Suppressor macrophage treated with lipopolysaccharide for 4 hours (primary cell): Measurements from ENCODE around the gene PARL.
"Not testable (repeated sequence)": the region's sequence is repeated elsewhere in the genome, so short reads cannot be mapped to it uniquely, and the experiment has no call there.

ENCODE experiments used
- DNase-seq: peaks from one replicate; pipeline ENCODE4 v3.0.0-alpha.2; 2020

Gene PARL

DNA sequence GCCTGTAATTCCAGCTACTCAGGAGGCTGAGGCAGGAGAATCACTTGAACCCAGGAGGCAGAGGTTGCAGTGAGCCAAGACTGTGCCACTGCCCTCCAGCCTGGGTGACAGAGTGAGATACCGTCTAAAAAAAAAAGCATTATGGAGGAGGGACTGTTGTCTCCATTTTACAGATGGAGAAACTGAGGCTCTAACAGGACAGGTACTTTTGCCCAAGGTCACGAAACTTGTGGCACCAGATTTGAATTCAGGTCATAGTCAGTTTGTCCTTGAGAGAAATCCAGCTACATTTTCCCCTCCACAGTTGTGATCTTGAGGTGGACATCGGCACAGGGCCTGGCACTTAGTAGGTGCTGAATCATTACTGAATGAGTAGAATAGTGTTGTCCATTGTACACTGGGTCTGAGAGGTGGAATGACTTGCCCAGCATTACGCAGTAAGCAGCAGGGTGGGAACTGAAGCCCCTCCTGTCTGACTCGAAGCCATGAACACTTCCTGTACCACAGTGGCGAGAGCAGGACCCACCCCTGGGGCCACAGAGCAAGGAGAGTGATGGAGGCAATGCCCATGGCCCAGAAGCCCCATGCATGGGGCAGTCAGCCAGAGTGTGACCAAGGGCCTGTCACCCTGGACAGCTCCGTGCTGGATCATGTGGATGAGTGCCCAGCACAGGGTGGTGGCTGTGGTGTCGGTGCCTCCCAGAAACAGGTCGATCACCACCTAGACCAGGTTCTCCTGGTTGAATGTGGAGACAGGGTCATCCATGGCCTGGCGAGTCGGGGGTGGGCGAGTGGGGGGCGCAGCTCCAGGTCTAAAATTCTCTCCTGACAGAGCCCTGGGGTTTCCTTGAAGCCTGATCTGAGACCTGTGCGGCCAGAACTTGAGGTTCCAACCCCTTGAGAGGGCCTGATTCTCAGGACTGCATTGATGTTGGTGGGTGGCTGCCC lies 20.4 kb upstream of the PARL start:
- no peak for DNase-seq

DNA sequence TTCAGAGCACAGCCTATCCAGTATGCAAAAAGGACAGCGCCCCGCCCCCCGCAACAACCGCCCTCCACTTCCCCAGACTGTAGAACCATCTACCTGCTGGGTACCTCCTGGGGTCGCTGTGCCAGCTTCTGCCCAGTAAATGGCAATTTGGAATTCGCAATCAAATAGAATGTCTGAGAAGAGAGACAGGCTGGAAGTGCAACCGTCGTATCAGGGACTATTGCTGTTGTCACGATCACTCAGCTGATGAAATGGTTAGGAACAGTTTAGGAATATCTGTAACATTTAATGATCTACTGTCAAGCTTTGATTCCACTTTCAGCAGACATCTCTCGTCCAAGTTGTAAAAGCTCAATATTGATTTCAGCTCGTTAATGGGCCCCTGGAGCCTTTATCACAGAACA lies 13.3 kb upstream of the PARL start:
- no peak for DNase-seq

DNA sequence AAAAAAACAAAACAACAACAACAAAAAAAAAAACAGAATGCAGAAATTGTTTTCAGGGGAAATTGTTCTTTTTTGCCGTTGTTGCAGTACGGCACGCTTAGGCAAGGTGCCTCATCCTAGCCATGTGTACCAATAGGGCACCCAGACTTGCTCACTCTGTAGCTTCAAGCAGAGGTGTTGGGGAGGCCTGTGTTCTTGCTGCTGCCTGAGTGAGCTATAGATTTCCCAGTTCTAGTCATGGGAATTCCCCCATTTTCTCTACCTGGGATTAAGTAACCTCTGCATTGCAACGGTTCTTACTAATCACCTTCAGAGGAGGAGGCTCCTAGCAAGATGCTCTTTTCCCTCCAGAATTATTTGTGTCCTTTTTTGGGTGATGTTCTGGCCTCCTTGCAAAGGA lies 12.9 kb upstream of the PARL start:
- DNase-seq = no peak

DNA sequence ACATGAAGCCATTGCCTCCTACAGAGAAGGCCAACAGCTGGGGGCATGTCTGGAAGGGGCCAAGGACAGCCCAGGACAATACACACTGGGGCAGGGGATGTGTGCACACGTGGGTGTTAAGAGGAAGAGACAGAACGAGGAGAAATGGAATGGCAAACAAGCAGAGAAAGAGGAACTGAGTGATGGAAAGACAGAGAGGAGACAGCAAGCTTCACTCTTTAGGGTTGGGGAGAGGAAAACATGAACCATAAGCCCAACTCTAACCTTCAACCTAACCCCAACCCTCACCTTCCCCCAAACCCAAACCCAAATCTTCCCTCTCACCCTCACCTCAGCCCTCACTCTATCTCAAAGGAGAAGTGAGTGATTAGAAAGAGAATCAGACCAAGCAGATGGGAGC lies 11.9 kb upstream of the PARL start:
- no peak for DNase-seq

DNA sequence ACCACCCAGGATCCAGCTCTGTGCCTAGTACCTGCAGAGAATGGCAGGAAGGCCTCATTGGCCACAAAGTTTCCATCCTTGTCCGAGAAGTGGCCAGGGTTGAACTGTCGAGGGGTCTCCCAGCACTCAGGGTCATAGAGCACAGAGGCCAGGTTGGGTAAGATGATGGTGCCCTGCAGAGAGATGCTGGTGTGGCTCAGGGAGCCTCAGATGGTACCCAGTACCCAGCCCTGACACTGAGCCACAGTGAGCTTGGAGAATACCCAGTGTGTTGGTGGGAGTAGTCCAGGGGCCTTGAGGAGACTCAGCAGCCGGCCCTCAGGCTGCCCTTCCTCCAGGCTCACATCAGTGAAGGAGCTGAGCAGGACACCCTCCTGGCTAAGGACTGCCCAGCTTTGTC lies 11.5 kb upstream of the PARL start:
- no peak for DNase-seq

DNA sequence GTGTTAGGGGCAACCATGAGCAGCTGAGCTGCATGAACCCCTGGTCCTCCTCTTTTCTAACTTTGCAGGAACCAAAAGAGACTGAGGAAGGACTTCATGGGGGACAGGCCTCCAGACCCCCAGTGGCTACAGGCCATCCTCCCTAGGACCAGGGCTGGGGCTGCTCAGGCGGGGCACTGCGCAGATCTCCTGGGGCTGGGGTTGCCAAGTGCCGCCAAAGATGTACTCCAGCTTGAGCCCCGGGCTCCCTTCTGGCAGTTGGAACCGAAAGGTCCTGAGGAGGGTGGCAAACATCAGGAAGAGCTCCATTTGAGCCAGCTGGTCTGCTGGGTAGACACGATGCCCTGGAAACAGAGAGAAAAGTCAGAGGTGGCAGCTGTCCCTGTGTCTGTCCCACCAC lies 11.1 kb upstream of the PARL start:
- no peak for DNase-seq

DNA sequence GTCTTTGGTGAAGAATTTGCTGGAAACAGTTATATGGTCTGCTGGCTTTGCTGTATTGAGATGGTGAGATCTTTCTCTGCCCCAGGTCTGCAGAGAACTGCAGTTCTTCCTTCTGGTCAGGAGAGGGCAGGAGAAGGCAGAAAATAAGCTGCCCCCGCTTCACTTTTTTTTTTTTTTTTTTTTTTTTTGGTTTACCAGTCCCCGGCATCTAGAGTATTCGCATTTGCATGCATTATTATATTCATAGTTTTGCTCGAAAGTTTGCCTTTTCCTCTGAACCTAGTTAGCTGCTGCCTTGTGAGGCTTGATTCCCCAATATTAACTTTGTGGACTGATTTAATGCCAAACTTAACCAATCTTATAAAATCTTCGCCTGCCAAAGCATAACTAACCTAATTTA lies 10.6 kb upstream of the PARL start:
- peak; percentile 65 for DNase-seq

DNA sequence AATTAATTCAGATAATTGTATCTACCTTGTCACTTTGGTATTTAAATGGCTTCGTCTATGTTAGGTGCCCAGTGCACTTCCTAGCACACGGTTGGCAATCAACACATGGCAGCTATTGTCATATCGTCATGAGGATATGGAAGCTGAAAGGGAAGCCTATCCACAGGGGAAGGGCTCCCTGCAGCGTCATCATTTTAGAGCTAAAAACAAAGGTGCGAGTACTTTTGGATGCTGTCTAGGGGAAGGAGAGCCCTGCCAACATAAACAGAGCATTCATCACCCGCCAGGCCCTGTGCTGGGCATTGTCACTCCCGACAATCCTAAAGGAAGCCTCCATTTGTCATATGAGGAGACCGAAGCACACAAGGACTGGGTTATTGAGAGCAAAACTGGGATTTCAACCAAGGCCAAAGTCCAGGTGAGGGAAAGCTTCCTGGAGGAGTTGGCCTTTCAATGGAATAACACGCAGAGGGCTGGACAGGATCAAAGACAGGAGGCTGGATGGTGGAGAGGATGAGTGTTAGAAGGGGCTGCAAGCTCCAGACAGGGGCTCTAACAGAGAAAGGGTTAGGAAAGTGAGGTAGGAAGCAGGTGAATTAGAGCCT lies 8.0 kb upstream of the PARL start:
- no peak for DNase-seq

DNA sequence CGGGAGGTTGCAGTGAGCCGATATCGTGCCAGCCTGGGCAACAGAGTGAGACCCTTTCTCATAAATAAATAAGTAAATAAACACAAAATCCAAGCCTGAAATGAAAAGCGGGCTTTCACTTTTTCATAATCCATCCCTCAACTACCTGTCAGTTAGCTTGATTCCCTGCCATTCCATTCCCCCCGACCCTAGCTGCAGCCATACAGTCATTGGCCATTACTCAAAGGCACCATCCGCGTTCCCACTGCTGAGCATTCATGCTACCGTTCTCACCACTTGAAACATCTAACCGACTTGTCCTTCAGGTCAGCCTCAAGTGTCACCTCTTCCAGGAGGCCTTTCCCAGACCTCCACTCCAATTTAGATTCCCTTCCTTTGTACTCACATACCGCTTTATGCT lies 1.1 kb upstream of the PARL start:
- no peak for DNase-seq

DNA sequence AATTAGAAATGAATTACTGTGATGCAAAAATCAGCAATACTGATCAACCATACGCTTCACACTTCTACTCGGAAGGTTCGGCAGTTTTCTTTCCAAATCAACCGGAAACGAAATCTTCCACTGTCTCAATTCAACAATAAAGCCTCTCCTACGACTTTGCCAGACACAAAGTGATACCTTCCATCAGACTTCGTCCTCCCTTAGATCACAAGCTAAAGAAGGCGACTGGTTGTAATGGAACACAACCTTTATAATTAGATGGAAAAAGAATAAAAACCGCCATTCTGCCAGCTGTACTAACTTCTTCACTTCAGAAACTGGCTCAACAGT lies 618 bp downstream of the PARL start:
- DNase-seq = no peak

DNA sequence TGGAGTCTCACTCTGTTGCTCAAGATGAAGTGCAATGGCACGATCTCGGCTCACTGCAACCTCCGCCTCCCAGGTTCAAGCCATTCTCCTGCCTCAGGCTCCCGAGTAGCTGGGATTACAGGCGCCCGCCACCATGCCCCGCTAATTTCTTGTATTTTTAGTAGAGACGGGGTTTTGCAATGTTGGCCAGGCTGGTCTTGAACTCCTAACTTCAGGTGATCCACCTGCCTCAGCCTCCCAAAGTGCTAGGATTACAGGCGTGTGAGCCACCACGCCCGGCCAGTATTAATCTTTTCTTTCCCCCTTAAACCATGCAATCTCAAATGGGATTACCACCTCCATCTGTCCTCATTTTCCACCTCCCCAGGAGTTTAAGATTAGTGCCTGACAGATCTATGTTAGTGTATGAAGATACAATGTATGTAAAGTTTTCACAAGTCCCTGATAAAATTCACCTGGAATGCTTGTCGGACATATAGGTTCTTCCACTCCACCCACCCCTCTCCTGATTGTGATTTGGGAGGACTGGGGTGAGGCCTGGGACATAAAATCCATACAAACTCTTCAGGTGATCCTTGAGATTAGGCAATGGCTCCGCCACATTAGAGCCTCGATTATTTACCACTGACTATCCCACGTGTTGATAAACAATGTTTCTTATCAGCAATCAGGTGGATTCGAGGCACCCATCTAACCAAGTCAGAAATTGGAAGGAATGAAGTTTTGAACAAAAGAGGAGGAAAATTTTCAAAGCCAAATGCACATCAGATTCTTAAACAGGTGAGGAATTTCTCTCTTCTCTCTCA lies 1.2 kb downstream of the PARL start:
- DNase-seq = no peak

DNA sequence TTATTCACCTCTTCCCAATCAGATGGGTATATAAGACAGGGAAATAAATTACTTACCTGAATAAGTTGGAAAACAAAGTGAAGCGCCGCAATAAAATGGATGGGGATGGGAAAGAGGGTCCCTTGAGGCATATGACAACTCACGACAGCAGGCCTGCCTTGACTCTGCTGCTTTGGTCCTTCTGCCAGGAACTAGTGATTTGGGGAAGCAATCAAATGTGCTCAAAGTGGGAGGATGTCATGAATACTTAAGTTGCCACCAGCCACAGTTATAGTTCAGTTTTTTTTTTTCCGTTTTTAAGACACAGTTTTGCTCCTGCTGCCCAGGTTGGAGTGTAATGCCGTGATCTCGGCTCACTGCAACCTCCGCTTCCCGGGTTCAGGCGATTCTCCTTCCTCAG lies 4.6 kb downstream of the PARL start:
- DNase-seq = peak; percentile 35

DNA sequence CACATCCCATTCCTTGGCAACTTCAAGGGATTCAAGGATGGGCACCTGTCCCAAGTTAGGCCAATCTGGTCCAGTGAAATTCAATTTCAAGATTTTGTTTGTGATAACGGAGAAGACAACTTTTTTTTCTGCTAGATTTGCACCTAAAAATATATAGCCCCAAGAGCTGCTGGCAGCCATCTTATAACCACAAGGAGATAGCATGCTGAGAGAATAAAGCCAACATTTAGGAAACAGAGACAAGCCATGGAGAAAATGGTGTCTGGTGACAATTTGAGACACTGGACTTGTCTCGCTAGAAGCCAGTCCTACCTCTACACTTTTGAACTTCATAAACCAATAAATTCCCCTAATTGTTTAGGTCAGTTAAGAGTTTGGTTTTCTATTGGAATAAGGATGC lies 5.4 kb downstream of the PARL start:
- no peak for DNase-seq

DNA sequence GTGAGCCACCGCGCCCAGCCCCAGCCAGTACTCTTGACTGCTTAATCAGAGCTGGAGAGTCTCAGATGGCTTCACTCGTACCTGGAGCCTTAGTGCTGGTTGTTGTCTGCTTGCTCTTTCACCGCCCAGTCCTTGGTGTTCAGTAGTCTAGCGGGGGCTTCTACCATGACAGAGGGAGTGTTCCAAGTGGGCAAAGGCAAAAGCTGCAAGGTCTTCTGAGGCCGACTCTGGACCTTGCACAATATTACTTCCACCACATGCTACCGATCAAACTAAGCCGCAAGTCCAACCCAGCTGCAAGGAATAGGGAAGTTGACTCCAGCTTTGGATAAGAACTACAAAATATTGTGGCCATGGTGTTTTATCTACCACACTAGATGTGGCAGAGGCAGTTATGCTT lies 6.6 kb downstream of the PARL start:
- peak; percentile 81 for DNase-seq

DNA sequence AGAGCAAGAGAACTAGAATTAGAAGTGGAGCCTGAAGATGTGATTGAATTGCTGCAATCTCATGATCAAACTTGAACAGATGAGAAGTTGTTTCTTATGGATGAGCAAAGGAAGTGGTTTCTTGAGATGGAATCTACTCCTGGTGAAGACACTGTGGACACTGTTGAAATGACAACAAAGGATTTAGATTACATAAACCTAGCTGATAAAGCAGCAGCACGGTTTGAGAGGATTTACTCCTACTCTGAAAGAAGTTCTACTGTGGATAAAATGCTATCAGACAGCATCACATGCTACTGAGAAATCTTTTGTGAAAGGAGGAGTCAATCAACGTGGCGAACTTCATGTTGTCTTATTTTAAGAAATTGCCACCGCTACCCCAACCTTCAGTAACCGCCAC lies 7.5 kb downstream of the PARL start:
- not testable (repeated sequence) for DNase-seq

DNA sequence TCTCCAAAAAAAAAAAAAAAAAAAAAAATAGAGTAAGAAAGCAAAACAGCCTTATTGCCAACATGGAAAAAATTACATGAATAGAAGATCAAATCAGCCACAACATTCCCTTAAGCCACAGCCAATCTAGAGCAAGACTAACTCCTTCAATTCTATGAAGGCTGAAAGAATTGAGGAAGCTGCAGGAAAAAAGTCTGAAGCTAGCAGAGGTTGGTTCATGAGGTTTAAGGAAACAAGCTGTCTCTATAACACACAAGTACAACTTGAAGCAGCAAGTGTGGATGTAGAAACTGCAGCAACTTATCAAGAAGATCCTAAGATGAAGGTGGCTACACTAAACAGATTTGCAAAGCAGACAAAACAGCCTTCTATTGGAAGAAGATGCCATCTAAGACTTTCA lies 9.3 kb downstream of the PARL start:
- DNase-seq = no peak

DNA sequence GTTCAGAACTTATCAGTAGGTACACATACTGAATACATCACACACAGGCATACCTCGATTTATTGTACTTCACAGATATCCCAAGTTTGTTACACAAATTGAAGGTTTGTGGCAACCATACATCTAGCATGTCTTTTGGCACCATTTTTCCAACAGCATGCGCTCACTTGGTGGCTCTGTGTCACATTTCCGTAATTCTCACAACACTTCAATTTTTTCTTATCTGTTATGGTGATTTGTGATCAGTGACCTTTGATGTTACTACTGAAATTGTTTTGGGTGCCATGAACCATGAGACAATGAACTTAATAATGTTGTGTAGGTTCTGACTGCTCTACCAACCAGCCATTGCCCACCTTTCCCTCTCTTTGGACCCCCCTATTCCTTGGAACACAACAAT lies 10.8 kb downstream of the PARL start:
- no peak for DNase-seq

DNA sequence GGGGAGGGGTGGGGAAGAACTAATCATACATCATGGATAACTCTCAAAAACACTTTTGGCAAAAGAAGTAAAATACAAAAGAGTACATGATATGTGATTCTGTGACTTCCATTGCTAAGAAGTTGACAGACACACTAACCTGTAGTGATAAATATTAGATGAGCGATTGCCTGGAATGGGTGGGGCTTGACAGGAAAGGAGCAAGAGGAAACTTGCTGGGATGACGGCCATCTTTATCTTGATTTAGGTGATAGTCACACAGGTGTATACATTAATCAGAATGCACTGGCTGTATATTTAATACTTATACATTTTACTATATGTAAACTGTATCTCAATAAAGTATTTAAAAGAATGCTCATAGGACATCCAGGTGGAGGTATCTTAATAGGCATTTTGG lies 13.1 kb downstream of the PARL start:
- no peak for DNase-seq

DNA sequence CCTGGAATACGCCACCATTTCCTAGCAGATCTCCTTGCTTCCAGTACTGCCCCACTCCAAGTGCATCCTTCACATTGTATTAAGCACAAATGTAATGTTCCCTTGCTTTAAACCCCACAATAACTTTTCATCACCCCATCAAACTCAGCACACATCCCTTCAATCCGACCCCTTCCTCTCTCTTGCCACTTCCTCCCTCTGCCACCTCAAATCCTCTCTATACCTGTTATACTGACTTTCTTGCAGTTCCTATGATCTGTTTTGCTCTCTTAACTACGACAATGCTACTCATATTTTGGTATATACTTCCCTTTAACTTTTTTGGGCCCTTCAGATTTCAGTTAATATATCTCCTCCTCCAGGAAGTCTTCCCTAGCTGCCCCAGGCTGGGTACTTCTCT lies 14.1 kb downstream of the PARL start:
- no peak for DNase-seq

DNA sequence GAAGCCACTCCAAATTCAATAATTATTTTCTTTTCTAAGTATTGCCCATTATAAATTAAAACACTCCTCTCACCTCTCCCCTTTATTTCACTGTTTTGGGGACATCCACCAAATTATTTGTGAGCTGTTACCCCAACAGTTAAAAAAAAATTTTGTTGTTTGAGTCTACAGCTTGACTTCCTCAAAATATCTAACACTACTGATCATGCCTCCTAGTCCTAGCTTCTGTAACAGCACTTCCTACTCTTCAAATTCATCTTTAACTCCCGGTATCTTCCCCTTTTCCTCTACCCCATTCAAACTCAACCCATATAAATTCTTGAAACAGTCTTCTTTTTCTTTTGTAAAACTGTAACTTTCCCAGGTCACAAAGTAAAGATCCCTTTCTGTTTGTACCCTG lies 15.9 kb downstream of the PARL start:
- DNase-seq = peak; percentile 48

DNA sequence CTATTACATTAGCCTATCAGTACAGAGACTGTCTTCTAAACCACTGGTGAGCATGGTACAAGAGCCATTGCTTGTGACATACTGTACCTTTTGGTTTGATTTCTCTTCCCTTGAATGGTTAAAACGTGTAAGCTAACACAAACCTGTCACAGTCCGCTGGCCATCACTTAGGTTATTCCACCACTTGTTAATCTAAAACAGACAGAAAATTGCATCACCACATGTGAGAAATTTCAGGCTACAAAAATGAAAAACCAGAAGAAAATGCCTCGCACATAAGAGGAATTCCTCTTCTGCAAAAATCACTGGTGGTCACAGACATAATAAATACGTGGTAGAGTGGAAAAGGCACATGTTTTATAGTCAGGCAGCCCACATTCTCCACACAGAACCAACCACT lies 22.1 kb downstream of the PARL start:
- no peak for DNase-seq

DNA sequence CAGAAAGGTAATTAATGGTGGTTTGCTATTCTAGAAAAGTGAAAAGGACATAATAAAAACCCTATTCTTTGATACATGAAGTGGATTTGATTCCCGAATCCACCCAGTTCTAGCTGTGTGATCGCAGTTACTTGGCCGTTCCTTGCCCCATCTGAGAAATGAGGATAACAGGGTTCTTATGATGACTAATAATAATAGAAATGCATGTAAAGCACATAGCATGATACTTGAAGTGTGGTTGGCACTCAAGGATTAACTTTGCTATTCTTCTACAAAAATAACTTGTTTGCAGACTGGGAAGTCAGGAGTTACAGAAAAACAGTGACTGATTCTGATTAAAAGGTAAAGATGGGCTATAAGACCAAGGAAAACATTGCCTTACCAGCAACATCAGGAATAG lies 26.8 kb downstream of the PARL start:
- no peak for DNase-seq

DNA sequence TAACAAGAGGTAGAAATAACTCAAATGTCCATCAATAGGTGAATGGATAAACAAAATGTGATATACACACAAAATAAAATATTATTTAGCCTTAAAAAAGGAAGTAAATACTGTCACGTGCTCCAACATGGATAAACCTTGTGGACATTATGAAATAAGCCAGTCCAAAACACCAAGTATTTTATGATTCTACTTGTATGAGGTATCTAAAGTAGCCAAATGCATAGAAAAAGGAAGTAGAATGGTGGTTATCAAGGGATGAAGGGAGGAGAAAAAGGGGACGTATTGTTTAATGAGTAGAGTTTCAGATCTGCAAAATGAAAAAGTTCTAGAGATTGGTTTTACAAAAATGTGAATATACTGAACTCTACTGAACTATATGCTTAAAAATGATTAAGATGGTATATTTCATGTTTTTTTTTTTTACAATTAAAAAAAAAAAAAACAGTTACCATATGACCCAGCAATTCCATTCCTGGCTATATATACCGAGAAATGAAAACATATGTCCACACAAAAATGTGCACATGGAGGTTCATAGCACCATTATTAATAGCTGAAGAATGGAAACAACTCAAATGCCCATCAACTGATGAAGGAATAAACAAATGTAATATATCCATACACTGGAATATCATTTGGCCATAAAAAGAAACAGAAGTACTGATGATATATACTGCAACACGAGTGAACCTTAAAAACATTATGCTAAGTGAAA lies 30.2 kb downstream of the PARL start:
- DNase-seq = peak; percentile 17
